Measurements from ENCODE around the gene IL11. TPM values are rescaled to one million over a fixed set of nuclear protein-coding genes. Genes with fewer than 3 reads are reported as not detected.
A peak's percentile ranks its signal among the peaks of the same experiment; 100 is the strongest.

IL11 gene
- total RNA-seq, 1 experiment from 2014 or later, result 3.9 TPM

- no CpG with 5 or more reads among the region's 7 CpGs for WGBS (ENCODE audit: extremely low coverage, insufficient read length, low lambda C conversion rate)
- H2AK5ac ChIP-seq (ENCODE audit: insufficient read length, low read length), result no peak overlapping the region
These were observed 47.9 kb upstream of the IL11 start for GRCh38 chr19:55418185-55418584.

More at GRCh38 chr19:55418185-55418584, 47.9 kb upstream of the IL11 start:
- no peak overlapping the region for H3K23ac ChIP-seq (ENCODE audit: insufficient read length, low read depth, low read length)
- H3K4me2 ChIP-seq (ENCODE audit: insufficient read depth, insufficient read length, low read length), result no peak overlapping the region
- no peak overlapping the region for H3K14ac ChIP-seq (ENCODE audit: insufficient read depth, low read length)
- Mint-ChIP-seq H3K9me3 (peaks cover 0 to 6% of the 10 kb centered on the region in 2 experiments; a peak in 1 of 5 replicates), H3K27me3 (ENCODE audit: low read depth) (peaks cover 36% of the 10 kb centered on the region), H3K4me3 (peak overlapping the region in 1 of 2 experiments; percentile 42; a peak in 1 of 5 replicates), H3K36me3 (ENCODE audit: insufficient read depth in 1 of 3, low read depth in 3 of 3) (no peaks in the 10 kb centered on the region), H3K27ac (no peak overlapping the region), H3K4me1 (peaks cover 2 to 8% of the 10 kb centered on the region in 2 experiments)
- no peaks in the 10 kb centered on the region for H3K9me3 ChIP-seq (ENCODE audit: control insufficient read depth, low read depth, low read length)
- H2BK5ac ChIP-seq (ENCODE audit: insufficient read length, low read length), result no peak overlapping the region
- peak; percentile 73 for DNase-seq
- H3K4me1 ChIP-seq (ENCODE audit: insufficient read depth, low read length), result peaks cover 3% of the 10 kb centered on the region
- no peak overlapping the region for H4K5ac ChIP-seq (ENCODE audit: insufficient read length, low read depth, low read length)
- no peaks in the 10 kb centered on the region for H3K79me1 ChIP-seq (ENCODE audit: insufficient read depth, low read depth, low read length, poor library complexity, severe bottlenecking)
- no peak overlapping the region for H2BK20ac ChIP-seq (ENCODE audit: low read depth, low read length, poor library complexity, severe bottlenecking)
- no peak overlapping the region for H3T11ph ChIP-seq (ENCODE audit: low read length)
- no peak overlapping the region for H4K91ac ChIP-seq (ENCODE audit: insufficient read length, low read depth, low read length)
- H3K27ac ChIP-seq (ENCODE audit: insufficient read length, low read depth, low read length), result no peak overlapping the region
- no peak overlapping the region for H3K9ac ChIP-seq (ENCODE audit: extremely low read depth, insufficient read length, low read length)
- no peaks in the 10 kb centered on the region for H3K23me2 ChIP-seq (ENCODE audit: insufficient read length, low read depth, low read length, poor library complexity, severe bottlenecking)
- no peaks in the 10 kb centered on the region for H3K79me2 ChIP-seq (ENCODE audit: insufficient read depth, low read length)
- H2BK15ac ChIP-seq (ENCODE audit: low read depth, low read length), result no peak overlapping the region
- H3K18ac ChIP-seq (ENCODE audit: insufficient read length, low read depth, low read length), result no peak overlapping the region
- H2BK12ac ChIP-seq (ENCODE audit: insufficient read length, low read depth, low read length), result no peak overlapping the region
- no peaks in the 10 kb centered on the region for H3K27me3 ChIP-seq (ENCODE audit: insufficient read depth, low read length)
- no peak overlapping the region for H3K56ac ChIP-seq (ENCODE audit: insufficient read length, low read depth, low read length)
- H3K4ac ChIP-seq (ENCODE audit: low read depth, low read length), result no peak overlapping the region
- peak; percentile 88 for TF ChIP-seq CTCF (conservative IDR thresholded peaks at IDR 0.05)
- no peak overlapping the region for H2AFZ ChIP-seq (ENCODE audit: low read length)
- no peaks in the 10 kb centered on the region for H4K20me1 ChIP-seq (ENCODE audit: control insufficient read depth, insufficient read depth, insufficient read length)
- H2BK120ac ChIP-seq (ENCODE audit: low read depth, low read length, poor library complexity, severe bottlenecking), result no peak overlapping the region
- no peak overlapping the region for H4K8ac ChIP-seq (replicated peaks; ENCODE audit: insufficient read length, low read depth, low read length)

All from H9 (cell line).